ENCODE data around the gene PRG2. TPM values are rescaled to one million over a fixed set of nuclear protein-coding genes. Genes with fewer than 3 reads are reported as not detected.
A peak's percentile ranks its signal among the peaks of the same experiment; 100 is the strongest.

The PRG2 gene
- total and polyA plus RNA-seq, 2 donors (not counting 1 experiment from before 2014, with no cell fraction given), result 0.07 TPM; not detected in 1

DNA sequence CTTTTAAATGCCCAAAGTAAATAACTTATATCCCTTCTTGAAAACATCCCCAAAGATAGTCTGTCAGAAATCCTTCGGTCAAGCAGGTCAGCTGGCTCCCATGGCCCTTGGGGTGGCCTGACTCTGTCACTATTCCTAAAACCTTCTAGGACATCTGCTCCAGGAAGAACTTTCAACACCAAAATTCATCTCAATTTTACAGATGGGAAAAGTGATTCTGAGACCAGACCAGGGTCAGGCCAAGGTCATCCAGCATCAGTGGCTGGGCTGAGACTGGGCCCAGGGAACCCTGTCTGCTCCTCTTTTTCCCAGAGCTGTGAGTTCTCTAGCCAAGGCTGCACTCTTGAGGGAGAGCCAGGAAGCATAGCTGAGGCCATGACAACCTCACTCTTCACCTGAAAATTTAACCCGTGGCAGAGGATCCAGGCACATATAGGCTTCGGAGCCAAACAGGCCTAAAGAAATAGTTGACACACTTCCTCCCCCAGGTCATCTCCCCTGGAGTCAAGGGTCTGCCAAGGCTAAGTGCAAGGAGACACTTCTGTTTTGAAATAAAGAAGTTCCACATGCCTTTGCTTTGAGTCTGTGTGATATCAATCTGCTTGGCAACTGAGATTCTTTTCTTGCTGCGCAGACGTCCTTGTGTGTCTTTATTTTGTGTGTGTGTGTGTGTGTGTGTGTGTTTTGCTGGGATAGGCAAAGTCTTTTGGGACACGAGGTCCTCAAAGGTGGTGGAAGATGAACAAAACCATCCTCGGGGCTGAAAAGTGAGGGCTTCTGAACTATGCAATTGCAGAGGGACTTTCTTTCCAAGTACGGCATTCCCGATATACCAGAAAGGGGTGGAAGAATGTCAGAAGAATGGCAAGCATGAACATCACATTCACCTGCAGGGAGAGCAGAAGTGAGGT is 16.8 kb upstream of the PRG2 start:
- Histone ChIP-seq H2AFZ (ENCODE audit: insufficient read depth, low read depth, low read length, poor library complexity, severe bottlenecking) (no peak overlapping the region), H3K36me3 (replicated peaks in 1 of 2; ENCODE audit: control extremely low read depth in 1 of 2, control insufficient read depth in 1 of 2, extremely low read depth in 1 of 2, insufficient read depth in 2 of 2, low read length in 1 of 2) (peaks cover 2 to 8% of the 10 kb centered on the region in 2 experiments), H4K20me1 (ENCODE audit: control insufficient read depth, insufficient read depth, low read length, poor library complexity, severe bottlenecking) (no peaks in the 10 kb centered on the region), H3K4me3 (ENCODE audit: control extremely low read depth in 1 of 5, extremely low read depth in 1 of 5, insufficient read depth in 1 of 5, low read depth in 2 of 5, low read length in 4 of 5) (no peak overlapping the region), H3K27ac (ENCODE audit: low read length in 2 of 2) (no peak overlapping the region), H3K79me2 (ENCODE audit: control insufficient read depth, insufficient read depth, low read length) (no peaks in the 10 kb centered on the region), H3K4me1 (ENCODE audit: control insufficient read depth in 2 of 2, insufficient read depth in 2 of 2, low read length in 2 of 2) (no peaks in the 10 kb centered on the region), H3K4me2 (replicated peaks; ENCODE audit: low read depth, low read length, poor library complexity, severe bottlenecking) (no peak overlapping the region), H3K27me3 (replicated peaks in 1 of 4; ENCODE audit: control extremely low read depth in 1 of 4, control insufficient read depth in 3 of 4, insufficient read depth in 4 of 4, low read length in 3 of 4) (no peaks in the 10 kb centered on the region), H3K9ac (ENCODE audit: low read length) (no peak overlapping the region), H3K9me3 (ENCODE audit: control extremely low read depth in 1 of 3, control insufficient read depth in 2 of 3, insufficient read depth in 1 of 3, low read length in 2 of 3) (peaks cover 0 to 3% (median 0%) of the 10 kb centered on the region in 3 donors)
- no peak for ATAC-seq (ENCODE audit: low read depth)
- CTCF ChIA-PET, result no interaction called here
- Mint-ChIP-seq H3K4me1 (peaks cover 11% of the 10 kb centered on the region), H3K27ac (no peak overlapping the region), H3K9me3 (ENCODE audit: insufficient read depth) (no peaks in the 10 kb centered on the region), H3K4me3 (no peak overlapping the region), H3K27me3 (no peaks in the 10 kb centered on the region)
- intact Hi-C loops (cut with micrococcal nuclease), result no loop called here
- no peak for DNase-seq
- POLR2A ChIA-PET, result no interaction called here
- TF ChIP-seq CTCF (IDR thresholded peaks at IDR 0.05), result no peak
- no peak for TF ChIP-seq EZH2 (IDR thresholded peaks at IDR 0.05; ENCODE audit: borderline replicate concordance, insufficient read depth, low read depth, low read length, poor library complexity, severe bottlenecking)
- 95% methylated on average over 9 of the region's 9 CpGs for WGBS (ENCODE audit: insufficient coverage)

DNA sequence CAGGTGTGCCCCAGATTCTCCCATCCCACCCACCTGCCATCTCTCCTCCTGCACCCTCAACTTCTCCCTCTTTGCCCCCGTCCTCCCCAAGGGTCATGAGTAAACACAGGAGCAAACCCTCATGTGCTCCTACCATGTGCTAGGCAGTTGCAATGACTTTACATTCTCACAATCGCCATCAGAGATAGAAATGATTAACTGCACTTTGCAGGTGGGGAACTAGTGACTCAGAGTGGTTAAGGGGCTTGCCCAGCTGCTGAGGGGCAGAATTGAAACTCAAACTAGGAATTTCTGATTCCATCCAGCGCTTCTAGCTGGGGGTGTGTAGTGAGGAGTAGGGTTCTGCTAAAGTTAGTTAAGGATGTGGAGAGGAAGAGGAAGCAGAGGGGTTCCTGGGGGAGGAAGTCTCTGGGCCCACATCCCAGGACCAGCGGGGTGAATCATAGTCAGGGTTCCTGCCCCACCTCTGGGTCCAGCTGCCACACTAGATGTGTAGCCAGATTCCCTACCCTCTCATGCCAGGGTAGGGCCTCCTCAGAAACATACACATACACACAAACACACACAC is 16.0 kb upstream of the PRG2 start:
- TF ChIP-seq CTCF (IDR thresholded peaks at IDR 0.05) (no peak), EZH2 (IDR thresholded peaks at IDR 0.05; ENCODE audit: borderline replicate concordance, insufficient read depth, low read depth, low read length, poor library complexity, severe bottlenecking) (no peak)
- Mint-ChIP-seq H3K4me1 (peaks cover 11% of the 10 kb centered on the region), H3K27me3 (no peaks in the 10 kb centered on the region), H3K27ac (peak overlapping the region; percentile 46), H3K4me3 (no peak overlapping the region), H3K9me3 (ENCODE audit: insufficient read depth) (no peaks in the 10 kb centered on the region)
- Histone ChIP-seq H2AFZ (ENCODE audit: insufficient read depth, low read depth, low read length, poor library complexity, severe bottlenecking) (no peak overlapping the region), H3K27ac (ENCODE audit: low read length in 2 of 2) (no peak overlapping the region), H3K4me2 (replicated peaks; ENCODE audit: low read depth, low read length, poor library complexity, severe bottlenecking) (no peak overlapping the region), H3K79me2 (ENCODE audit: control insufficient read depth, insufficient read depth, low read length) (no peaks in the 10 kb centered on the region), H3K4me1 (ENCODE audit: control insufficient read depth in 2 of 2, insufficient read depth in 2 of 2, low read length in 2 of 2) (no peaks in the 10 kb centered on the region), H3K36me3 (replicated peaks in 1 of 2; ENCODE audit: control extremely low read depth in 1 of 2, control insufficient read depth in 1 of 2, extremely low read depth in 1 of 2, insufficient read depth in 2 of 2, low read length in 1 of 2) (peaks cover 2 to 8% of the 10 kb centered on the region in 2 experiments), H3K9ac (ENCODE audit: low read length) (no peak overlapping the region), H3K4me3 (ENCODE audit: control extremely low read depth in 1 of 5, extremely low read depth in 1 of 5, insufficient read depth in 1 of 5, low read depth in 2 of 5, low read length in 4 of 5) (no peak overlapping the region), H3K27me3 (replicated peaks in 1 of 4; ENCODE audit: control extremely low read depth in 1 of 4, control insufficient read depth in 3 of 4, insufficient read depth in 4 of 4, low read length in 3 of 4) (no peaks in the 10 kb centered on the region), H4K20me1 (ENCODE audit: control insufficient read depth, insufficient read depth, low read length, poor library complexity, severe bottlenecking) (no peaks in the 10 kb centered on the region), H3K9me3 (ENCODE audit: control extremely low read depth in 1 of 3, control insufficient read depth in 2 of 3, insufficient read depth in 1 of 3, low read length in 2 of 3) (peaks cover 0 to 3% (median 0%) of the 10 kb centered on the region in 3 donors)
- no peak for DNase-seq
- 13% methylated on average over 3 of the region's 4 CpGs for WGBS (ENCODE audit: insufficient coverage)
- CTCF ChIA-PET, result no interaction called here
- peak; percentile 28 for ATAC-seq (ENCODE audit: low read depth)
- intact Hi-C loops (cut with micrococcal nuclease), result no loop called here
- POLR2A ChIA-PET, result no interaction called here

Data from B cell (primary cell).